ENCODE results near the gene CCP110.

The CCP110 gene

DNA sequence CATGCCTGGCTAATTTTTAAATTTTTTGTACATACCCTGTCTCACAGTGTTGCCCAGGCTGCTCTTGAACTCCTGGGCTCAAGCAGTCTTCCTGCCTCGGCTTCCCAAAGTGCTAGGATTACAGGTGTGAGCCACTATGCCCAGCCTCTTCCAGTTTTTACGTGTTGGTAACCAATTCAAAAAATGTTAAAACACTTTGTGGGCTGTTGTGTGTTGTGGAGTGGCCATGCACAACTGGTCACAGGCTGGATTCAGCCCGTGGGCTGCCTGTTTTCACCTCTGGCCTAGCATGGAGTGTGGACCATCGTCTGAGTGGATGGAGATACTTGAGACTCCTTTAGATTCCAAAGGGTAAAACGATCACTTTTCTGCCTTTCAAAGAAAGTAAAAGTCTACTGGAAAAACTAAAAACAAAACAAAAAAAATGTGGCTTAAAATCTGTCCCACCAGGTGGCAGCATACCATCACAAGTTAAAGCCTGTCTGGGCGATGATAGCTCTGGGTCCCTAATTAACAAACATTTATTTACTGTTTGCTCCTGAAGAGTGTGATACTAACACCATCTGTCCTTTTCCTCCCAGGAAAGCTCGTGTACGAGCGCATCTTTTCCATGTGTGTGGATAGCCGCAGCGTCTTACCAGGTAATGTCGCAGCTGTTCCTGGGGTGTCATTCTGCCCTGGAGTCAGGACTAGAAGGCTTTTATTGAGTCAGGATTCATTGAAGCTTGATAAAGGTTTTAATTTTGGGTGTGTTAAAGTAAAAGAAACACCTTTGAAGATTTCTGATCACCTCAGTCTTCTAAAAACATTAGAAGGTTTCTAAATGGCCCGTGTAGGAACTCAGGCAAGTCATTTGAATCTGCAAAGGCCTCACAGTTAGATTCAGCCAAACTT lies 77.6 kb downstream of the CCP110 start:
- peak; percentile 28 for DNase-seq (ENCODE audit: low spot score)
